Stimulated activated CD4-positive, alpha-beta T cell treated with anti-CD3 and anti-CD28 coated beads, Interleukin-15, amount 100 ng/mL, for 48 hours (primary cell): ENCODE results near the gene RAB11FIP2.
"Not testable (repeated sequence)": the region's sequence is repeated elsewhere in the genome, so short reads cannot be mapped to it uniquely, and the experiment has no call there.

Experiments
- DNase-seq, 2 donors: peaks; one replicate each; pipeline ENCODE4 v3.0.0-alpha.2; 2020; ENCODE audit warnings: low read depth in 2 of 2

Gene RAB11FIP2, protein sequence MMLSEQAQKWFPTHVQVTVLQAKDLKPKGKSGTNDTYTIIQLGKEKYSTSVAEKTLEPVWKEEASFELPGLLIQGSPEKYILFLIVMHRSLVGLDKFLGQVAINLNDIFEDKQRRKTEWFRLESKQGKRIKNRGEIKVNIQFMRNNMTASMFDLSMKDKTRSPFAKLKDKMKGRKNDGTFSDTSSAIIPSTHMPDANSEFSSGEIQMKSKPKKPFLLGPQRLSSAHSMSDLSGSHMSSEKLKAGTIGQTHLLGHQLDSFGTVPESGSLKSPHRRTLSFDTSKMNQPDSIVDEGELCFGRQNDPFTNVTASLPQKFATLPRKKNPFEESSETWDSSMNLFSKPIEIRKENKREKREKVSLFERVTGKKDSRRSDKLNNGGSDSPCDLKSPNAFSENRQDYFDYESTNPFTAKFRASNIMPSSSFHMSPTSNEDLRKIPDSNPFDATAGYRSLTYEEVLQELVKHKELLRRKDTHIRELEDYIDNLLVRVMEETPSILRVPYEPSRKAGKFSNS

DNA sequence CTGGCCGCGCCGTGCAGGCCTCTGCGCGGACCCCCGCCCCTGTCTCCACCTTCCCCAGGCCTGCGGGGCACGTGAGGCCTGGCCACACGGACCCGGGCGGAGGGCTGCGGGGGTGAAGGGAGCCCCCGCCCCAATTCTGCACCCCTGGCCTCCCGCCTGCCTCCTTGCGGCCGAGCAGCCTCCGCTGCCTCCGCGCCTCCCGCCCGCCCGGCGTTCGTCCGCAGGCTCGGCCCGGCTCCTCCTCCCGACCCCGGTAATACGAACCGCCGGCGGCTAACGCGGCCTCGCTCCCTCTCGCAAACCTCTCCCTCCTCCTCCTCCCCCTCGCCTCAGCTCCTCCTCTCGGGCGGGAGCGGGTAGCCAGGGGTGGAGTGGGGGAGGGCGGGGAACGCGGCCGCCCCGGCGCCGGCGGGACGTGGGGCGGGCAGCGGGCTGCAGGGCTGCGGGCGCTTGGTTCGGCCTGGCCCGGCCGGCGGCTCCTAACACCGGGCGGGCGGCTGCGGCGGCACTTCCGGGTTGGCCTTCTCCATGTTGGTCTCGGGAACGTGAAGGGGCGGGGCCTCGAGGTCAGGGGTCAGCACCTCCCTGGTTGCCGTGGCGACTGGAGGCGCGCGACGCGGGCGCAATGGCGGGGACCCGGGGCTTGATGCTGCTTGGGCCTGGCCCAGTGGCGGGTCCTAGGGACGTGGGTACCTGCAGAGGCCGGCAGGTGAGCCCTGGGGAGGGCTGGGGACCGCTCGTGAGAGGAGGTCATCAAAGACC is at the start of gene RAB11FIP2:
RAB11FIP2 (minus strand) TSS at position 547 of the 762 bp plus-strand sequence. CDS start 778 bp downstream, outside the sequence.
- peak; percentile 86 to 93 for DNase-seq

DNA sequence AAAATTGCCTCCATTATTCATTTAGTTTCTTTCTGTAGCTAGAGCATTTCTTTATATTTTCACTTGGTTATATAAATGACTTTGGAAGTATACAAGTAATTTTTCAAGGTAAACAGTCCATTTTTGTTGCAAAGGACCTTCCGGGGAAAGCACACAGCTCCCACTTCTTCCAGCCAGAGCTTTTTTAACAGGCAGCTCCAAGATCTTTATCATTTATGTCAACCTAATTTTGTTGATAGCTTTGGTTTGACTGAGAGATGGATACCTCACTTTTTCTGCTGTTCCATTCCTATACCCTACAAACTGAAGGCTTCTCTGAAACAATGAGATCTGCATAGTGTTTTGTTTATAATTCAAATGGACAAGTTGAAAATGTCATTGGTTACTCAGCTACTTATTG is 49.3 kb upstream of the RAB11FIP2 start:
- DNase-seq: no peak

DNA sequence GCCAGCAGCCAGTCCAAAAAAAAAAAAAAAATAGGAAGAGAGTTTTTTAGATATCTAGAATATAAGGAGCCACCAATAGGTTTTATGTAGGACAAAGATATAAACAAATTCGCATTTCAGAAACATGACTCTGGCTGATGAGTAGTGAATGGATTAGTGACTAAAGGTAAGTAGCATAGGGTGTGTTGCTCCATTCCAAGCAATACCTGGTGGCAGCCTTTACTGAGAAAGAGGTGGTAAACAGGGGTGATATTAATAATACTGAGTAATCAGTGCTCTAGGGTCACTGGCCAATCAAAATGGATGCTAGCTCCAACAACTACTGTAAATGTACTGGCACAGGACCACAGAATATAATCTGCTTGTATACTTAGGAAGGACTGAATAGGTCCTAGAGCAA is 45.5 kb upstream of the RAB11FIP2 start:
- no peak for DNase-seq

DNA sequence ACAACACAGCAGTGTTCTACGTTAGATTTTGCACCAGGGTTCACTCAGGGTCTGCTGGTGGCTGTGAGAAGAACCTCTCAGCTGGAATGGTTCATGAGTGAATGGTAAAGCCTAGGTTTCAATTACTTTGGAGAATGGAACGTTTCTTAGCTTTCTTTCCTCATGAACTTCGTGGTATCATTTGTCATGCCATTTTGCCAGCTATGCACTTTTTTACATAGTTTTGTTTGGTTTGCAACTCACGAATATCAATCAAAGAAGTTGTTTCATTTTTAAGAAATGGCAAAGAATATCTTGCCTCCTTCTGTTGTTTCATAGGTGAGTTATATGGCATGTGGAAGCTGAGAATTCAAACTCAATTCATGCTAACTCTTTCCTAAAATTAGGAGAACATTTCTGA is 34.1 kb upstream of the RAB11FIP2 start:
- DNase-seq: no peak

DNA sequence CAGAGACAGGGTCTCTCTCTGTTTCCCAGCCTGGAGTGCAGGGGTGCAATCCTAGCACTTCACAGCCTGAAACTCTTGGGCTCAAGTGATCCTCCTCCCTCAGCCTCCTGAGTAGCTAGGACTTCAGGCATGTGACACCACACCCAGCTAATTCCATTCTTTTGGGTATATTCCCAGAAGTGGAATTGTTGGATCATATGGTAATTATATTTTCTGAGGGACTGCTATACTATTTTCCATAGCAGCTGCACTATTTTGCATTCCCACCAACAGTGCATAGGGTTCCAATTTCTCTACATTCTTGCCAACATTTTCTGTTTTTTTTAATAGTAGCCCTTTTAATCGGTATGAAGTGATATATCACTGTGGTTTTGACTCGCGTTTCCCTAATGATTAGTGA is 30.0 kb upstream of the RAB11FIP2 start:
- no peak for DNase-seq

DNA sequence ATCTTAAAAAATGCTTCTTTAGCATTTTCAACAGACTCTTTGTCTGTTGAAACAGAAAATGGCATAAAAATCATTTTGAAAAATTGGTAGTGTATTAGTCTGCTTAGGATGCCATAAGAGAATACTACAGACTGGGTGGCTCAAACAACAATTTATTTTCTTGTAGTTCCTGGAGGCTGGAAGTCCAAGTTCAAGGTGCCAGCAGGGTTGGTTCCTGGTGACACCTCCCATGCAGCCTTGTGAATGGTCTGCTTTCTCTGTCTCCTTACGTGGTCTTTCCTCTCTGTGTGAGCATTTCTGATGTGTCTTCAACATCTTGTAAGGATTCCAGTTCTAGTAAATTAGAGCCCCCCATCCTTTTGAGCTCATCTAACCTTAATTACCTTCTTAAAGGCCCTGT is 26.1 kb upstream of the RAB11FIP2 start:
- no peak for DNase-seq

DNA sequence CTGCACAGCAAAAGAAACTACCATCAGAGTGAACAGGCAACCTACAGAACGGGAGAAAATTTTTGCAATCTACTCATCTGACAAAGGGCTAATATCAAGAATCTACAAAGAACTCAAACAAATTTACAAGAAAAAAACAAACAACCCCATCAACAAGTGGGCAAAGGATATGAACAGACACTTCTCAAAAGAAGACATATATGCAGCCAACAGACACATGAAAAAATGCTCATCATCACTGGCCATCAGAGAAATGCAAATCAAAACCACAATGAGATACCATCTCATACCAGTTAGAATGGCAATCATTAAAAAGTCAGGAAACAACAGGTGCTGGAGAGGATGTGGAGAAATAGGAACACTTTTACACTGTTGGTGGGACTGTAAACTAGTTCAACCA is 20.6 kb upstream of the RAB11FIP2 start:
- DNase-seq: not testable (repeated sequence)

DNA sequence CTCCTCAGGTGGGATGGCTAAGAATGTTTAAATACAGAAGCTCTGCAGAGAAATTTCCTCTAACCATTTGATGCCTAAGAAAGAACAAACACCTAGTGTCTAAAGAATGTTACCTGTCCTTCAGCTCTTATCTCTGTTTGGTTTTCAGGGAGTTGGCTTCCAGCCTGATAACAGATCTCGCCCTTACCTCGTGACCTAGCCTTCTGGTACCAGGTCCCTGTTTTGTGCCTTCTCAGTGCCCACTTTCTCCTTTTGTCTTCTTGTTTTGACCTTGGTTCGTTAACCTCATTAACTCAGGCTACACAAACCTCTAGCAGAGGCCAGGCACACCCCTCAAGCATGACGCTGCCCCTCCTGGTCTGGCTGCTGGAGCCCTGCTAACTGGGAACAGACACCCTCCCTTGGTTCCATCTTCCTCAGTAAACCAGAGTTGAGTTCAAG is 16.1 kb upstream of the RAB11FIP2 start:
- no peak for DNase-seq

DNA sequence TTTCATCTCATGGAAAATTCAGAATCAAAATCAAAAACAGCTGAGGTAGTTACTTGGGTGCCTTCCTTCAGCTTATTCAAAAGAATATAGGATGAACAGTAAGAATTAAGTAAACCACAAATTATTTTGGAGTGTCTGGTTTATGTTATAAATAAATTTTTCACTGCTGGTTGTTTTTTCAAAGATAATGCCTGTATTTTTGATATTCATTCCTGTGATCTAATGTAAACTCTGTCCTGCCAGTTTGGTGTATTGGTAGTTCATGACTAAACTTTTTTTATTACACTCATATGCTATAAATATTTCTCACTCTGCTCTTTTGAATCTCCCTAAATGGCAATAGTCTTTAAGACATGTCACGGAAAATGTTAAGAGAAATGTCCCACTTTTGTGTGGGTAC is 11.6 kb upstream of the RAB11FIP2 start:
- no peak for DNase-seq

DNA sequence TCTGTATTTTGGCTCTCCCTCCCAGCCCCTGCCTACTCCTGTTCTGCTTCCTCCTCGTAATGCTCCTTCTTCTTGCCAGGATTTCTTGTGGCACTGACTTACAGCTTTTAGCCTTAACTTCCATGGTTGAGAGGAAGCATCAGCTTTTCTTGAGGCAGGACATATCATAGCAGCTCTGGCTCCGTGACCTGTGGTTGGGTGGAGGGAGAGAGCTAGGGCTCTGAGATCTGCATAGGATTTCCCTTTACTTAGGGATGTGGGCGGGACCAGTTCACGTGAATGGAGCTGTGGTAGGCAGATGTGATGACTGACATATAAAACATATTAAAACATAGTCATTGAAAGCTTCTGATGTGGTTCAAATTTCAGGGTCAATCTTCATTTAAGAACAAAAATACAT is 10.6 kb upstream of the RAB11FIP2 start:
- DNase-seq: no peak

DNA sequence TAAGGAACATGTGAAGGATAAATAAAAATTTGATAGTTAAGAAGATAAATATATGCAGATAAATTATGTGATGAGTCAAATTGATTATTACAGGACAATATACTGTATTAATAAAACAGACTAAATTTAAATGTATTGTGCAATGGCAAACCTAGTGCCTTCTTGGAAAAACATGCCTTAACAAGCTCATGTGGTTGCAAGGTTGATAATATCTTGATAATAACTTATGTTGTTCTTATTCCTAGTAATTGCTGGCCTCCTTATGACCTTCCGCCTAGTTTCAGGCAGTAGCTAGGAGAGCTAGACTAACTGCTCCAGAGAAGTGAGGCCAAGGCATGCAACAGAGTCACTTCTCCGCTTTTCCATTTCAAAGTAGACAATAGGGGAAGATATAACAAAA is 7.6 kb upstream of the RAB11FIP2 start:
- DNase-seq: no peak

DNA sequence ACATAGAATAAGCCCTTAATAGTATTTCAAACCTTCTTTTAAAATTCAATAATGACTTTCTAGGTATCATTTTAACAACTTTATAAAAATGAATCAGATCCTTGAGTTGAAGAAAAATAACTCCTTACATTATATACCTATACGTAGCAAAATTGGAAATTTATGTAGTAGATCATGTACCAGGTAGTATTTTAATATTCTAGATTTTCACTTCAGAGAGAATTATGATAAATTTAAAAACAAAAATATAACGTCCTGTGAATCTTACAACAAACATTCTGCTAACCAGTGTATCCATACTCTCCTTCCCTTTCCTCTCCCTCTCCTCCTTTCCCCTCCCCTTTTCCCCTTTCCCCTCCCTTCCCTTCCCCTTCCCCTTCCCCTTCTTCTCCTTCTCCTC is 6.1 kb upstream of the RAB11FIP2 start:
- no peak for DNase-seq

DNA sequence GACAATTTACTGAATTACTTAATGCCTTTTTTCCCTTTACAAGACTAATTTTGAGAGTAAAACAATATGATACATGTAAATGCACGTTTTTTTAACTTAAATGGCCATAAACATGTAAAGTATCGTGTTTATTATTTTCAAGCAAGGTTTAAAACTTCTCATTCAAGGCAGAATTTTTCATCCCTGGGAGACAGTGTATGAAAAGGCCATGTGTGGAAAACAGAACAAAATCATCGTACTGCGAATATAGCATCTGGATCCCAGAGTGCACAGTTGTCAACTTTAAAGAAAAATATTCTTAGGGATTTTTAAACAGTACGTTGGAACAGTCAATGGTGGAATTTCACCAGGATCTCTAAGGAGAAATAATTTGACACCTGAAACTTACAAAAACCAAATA is 1.1 kb upstream of the RAB11FIP2 start:
- no peak for DNase-seq

DNA sequence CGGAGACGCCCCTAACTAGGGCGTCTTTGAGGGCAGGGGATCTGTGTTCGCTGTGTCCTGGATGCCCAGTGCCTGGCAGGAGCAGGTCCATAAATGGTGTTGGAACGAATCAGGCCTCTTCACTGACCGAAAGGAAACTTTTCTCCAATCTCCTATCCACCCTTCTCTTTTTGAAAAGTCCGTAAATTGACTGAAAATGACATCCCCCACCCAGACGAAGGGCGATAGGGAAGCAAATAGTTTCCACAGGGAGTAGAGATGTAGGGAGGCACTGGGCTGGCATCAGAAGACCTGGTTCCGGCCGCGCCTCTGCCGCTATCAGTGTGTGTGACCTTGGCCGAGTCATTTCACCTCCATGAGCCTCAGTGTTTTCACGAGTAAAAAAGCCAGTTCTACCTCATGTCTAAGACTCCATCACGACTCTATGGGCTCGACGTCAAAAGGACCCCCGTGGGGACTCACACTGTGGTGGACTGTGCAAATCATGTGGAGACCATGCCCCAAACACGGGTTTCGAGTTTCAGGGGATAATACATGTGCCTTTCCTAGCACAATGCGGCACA is 497 bp upstream of the RAB11FIP2 start:
- DNase-seq: no peak

DNA sequence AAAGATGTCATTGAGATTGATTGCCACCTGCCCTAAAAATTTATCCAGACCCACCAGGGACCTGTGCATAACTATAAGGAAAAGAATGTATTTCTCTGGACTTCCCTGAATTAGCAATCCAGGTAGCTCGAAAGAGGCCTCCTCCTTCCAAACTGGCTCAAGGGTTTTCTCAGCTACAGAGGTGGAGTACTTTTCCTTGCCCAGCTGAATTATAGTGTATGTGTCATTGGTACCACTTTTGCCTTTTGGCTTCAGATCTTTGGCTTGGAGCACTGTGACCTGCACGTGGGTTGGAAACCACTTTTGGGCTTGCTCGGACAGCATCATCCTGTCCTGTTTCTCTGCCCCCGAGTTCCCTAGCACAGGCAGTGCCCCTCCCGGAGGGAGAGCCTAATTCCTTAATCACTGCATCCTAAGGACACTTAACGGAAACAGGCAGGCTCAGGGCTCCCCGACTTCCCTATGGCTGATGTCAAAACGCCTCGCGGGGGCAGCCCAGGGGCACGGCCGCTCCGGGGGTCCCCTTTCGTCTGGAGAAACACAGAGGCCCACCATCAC is 825 bp downstream of the RAB11FIP2 start:
- peak in 1 of 2 donors; percentile 2 for DNase-seq

DNA sequence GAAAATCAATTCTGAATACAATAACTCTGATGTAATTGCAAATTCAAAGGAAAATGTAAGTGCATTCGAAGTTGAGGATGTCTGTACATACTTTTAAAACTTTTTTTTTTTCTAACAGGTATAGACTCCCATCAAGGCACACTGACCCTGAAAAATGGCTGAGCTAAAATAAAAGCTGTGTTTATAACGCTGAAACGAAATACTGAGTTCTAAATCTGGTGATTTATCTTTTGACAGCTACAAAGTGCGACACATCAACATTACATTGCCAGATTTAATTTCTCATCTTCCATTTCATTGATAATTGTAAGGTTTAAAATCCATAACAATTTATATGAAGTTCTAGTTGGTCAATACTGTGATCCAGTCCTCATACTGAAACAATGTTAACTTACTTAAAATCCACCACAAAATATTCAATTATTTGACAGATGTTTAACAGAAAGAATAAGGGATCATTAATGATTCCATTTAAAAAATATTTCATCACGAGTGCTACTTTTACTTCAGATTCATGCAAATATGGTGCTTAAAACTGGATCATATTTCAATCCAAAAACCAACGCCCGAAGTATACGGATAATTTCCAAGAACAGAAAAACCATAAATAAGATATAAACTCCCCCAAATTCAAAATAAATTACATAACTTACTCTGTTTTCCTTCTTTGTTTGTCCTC is 1.4 kb downstream of the RAB11FIP2 start:
- no peak for DNase-seq

DNA sequence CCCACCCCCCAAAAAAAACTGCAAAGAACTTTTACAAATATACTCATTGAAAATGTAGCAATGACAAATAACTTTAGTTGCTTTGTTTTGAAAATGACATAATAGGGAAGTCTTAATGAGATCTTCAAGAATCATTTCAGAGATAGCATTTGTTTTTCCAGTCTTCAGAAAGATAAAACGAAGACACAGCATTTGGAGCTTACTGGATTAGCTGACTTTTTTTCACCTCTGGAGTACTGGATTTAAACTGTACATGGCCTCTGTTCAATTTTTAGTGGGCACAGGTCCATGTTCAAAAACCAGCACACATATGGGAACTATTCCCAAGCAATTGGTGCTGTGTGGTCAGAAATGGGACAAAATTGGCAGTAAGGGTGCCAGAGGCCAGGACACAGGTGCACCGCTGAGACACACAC is 3.9 kb downstream of the RAB11FIP2 start:
- DNase-seq: no peak

DNA sequence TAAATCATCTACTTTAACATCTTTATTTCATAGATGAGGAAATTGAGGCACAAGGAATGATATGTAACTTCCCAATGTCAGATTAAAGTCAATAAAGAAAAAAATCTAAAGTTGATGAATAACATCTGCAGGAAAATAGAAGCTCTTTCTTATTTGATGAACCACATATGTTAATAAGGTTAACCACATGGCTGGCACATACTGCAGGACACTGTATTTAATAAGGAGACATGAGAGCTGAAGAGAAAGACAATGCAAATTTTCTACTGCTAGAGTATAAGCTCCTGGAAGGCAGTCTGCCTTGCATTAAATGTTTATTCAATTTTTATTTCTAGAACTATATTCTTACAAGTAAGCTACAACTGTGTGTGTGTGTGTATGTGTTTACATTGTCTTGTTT is 4.4 kb downstream of the RAB11FIP2 start:
- DNase-seq: no peak

DNA sequence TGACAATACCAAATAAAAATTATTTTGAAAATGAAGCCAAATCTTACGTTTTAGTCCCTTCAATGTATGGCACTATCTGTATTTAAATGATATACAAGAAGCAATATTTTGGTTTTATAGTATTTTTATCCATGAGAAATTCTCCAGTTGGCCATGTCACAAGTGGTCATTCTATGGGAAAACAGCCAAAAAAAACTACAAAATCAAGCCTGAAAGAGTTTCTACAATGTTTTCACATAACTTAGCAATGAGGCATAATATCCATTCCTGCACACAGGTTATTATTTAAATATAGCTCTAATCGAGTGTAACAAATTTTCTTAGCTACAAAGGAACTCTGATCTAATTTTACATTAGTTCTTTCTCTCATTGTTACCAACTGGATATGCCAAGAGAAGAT is 5.4 kb downstream of the RAB11FIP2 start:
- DNase-seq: no peak

DNA sequence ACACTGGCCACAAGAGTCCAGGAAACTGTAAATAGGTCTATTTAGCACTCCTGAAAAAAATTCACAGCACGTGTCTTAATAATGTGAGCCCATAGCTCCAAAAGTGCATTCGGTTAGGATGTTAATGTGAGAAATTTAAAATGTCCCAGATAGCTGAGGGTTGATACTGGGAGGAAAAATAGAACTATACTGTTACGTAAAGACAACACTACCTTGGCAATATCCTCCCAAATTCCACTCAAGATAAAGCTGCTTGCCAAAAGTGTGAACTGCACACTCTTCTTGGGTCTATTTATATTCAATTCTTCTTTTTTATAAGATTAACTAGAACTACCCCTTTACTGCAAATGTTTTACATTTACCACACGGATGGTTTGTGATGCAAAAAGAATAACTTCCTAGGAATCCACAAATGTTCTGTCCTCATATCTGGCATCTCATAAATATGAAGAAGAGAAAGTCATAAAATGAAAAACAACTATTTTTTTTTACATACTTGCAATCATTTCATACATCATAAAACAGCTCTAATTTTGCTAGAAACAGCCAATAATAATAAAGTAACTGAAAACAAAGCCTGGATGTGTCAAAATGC is 10.4 kb downstream of the RAB11FIP2 start:
- no peak for DNase-seq

DNA sequence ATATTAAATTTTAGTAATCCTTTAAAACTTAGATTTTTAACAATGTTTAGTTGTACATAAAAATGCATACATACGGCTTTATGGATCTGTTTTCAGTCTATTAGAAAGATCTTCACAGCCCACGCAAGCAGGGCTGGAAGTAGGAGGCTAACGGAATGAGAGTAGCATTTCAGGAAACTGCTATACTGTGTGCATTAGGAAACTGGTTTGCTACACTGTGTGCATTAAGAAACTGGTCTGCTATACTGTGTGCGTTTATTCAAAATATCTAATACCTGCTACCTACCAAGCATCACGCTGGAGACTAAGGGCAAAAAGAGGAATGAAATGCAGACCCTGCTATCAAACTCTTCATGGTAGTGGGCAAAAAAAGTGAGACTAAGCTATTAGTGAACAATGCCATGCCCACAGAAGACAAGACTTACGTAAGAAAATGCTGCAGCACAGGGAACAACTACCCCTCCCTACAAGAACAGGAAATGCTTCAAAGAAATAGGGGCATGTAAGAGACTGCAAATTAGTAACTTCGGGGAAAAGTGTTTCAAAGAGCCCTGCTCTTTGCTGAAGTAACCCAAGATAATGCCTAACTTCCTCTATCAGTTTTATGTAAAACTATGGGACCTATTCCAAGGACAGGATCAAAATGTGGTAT is 11.3 kb downstream of the RAB11FIP2 start:
- DNase-seq: no peak
